Type B pancreatic cell (in vitro differentiated cells): Measurements from ENCODE around the gene LMCD1. TPM values are rescaled to one million over a fixed set of nuclear protein-coding genes. Genes with fewer than 3 reads are reported as not detected.

Experiments
- DNase-seq: peaks from one replicate; pipeline ENCODE4 v3.0.0; 2021; ENCODE audit warnings: mixed read lengths; ENCODE audit not compliant: unreplicated experiment; ENCODE audit errors: extremely low spot score
- H3K27ac Mint-ChIP-seq: 2 replicates; pipeline ENCODE4 v1.8.0; 2021; ENCODE audit warnings: mild to moderate bottlenecking, mixed read lengths
- H3K27me3 Mint-ChIP-seq: 2 replicates; pipeline ENCODE4 v1.8.0; 2021; ENCODE audit warnings: mixed read lengths
- H3K36me3 Mint-ChIP-seq: 2 replicates; pipeline ENCODE4 v1.8.0; 2021; ENCODE audit warnings: mixed read lengths
- H3K4me1 Mint-ChIP-seq: one replicate; pipeline ENCODE4 v1.8.0; 2021; ENCODE audit warnings: mixed read lengths; ENCODE audit not compliant: unreplicated experiment
- H3K4me3 Mint-ChIP-seq: 2 replicates; pipeline ENCODE4 v1.8.0; 2021; ENCODE audit warnings: mild to moderate bottlenecking, mixed read lengths
- H3K9me3 Mint-ChIP-seq: 2 replicates; pipeline ENCODE4 v1.8.0; 2021; ENCODE audit warnings: mixed read lengths
- total RNA-seq: library from RNA; stranded (reverse); gene quantifications from 2 replicates; pipeline ENCODE4 v1.2.1, GENCODE V29; 2021; ENCODE audit warnings: low replicate concordance
- TF ChIP-seq, protein P1 (sequence below): fragments of 200-600 bp; sonication (generic); conservative IDR thresholded peaks from 2 replicates; pipeline ENCODE4 v1.5.0; 2021; ENCODE audit warnings: antibody characterized with exemption, mild to moderate bottlenecking

LMCD1 gene
- total RNA-seq, 1 donor from 2014 or later: 33.1 TPM

DNA sequence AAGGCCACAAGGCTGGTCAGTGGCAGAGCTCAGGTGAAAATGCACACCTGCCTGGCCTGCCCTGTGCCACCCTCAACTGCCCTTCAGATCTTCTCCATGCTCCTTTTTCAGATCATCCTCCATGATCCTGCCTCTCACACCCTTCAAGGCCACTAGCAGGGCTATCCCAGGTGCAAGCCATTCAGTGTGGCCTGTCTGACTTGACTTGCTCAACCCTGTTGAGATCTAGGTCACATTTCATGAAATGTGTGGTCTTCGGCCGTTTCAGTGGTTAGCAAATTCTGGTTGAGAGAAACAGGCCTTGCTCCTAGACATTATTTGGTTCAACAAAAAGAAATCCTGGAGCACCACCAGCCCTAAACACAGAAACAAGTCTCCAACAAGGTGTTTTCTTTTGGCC is 26.6 kb upstream of the LMCD1 start:
- Mint-ChIP-seq H3K4me3 (no peak overlapping the region), H3K4me1 (no peaks in the 10 kb centered on the region), H3K27me3 (no peaks in the 10 kb centered on the region), H3K9me3 (peaks cover 4% of the 10 kb centered on the region), H3K36me3 (no peaks in the 10 kb centered on the region), H3K27ac (no peak overlapping the region)
- TF ChIP-seq, protein P1, sequence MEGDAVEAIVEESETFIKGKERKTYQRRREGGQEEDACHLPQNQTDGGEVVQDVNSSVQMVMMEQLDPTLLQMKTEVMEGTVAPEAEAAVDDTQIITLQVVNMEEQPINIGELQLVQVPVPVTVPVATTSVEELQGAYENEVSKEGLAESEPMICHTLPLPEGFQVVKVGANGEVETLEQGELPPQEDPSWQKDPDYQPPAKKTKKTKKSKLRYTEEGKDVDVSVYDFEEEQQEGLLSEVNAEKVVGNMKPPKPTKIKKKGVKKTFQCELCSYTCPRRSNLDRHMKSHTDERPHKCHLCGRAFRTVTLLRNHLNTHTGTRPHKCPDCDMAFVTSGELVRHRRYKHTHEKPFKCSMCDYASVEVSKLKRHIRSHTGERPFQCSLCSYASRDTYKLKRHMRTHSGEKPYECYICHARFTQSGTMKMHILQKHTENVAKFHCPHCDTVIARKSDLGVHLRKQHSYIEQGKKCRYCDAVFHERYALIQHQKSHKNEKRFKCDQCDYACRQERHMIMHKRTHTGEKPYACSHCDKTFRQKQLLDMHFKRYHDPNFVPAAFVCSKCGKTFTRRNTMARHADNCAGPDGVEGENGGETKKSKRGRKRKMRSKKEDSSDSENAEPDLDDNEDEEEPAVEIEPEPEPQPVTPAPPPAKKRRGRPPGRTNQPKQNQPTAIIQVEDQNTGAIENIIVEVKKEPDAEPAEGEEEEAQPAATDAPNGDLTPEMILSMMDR: no peak
- DNase-seq: no peak

DNA sequence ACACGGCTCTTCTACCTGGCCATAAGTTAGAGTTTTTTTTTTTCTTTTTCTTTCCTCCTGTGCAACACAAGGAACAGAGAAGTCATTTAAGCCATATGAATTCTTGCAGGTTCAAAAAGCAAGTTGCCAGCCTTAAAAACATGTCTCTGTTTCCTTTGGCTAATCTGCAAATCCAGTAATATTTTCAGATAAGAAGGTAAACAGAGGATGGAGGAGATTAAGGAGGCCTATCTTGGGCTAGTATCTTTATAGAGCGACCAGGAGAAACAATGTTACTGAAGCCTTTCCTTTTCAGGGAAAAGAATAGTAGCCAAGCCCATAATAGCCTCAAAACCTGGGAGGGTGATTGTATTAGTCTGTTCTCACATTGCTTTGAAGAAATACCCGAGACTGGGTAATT is 20.9 kb upstream of the LMCD1 start:
- Mint-ChIP-seq H3K4me3 (no peak overlapping the region), H3K9me3 (peaks cover 16% of the 10 kb centered on the region), H3K27ac (no peak overlapping the region), H3K27me3 (no peaks in the 10 kb centered on the region), H3K36me3 (peaks cover 7% of the 10 kb centered on the region), H3K4me1 (no peaks in the 10 kb centered on the region)
- TF ChIP-seq, protein P1: no peak
- no peak for DNase-seq

DNA sequence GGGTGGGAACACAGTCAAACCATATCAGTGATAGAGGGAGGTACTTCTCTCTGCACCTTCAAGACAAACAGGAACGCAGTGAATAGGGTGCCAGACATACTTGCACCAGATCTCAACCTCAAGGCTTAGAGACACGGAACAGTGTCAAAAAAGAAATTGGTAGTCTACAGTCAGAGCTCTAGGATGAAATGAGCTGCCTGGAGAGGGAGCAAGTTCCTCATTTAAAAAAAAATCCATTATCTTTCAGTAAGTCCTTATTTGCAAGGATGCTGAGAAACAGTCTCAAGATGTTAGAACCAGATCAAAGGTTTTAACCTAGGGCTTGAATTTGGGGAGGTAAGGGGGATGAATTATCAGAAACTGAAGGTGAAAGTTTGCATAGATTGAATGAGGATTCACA is 20.2 kb upstream of the LMCD1 start:
- peaks cover 7% of the 10 kb centered on the region for H3K36me3 Mint-ChIP-seq
- no peak overlapping the region for H3K4me3 Mint-ChIP-seq
- TF ChIP-seq, protein P1: no peak
- H3K9me3 Mint-ChIP-seq: peaks cover 16% of the 10 kb centered on the region
- H3K27me3 Mint-ChIP-seq: no peaks in the 10 kb centered on the region
- no peak overlapping the region for H3K27ac Mint-ChIP-seq
- DNase-seq: no peak
- H3K4me1 Mint-ChIP-seq: no peaks in the 10 kb centered on the region

DNA sequence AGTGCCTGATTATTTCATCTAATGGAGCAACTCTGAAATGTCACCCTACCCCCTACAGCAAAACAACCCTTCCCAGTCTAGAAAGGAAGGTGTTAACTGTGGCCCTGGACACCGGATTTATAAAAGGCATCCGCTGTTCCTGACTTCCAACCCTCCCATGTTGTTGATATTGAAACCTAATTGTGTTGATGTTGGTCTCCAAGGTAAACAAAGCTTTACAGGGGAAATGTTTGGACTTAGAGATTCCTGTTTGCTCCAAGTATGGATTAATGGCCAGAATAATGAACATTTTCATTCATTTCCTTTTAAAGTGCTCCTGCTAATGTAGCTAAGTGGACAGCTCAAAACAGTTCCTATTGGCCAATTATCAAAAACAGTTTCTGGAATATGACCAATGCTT is 19.4 kb upstream of the LMCD1 start:
- TF ChIP-seq, protein P1: no peak
- Mint-ChIP-seq H3K4me3 (no peak overlapping the region), H3K36me3 (peaks cover 7% of the 10 kb centered on the region), H3K27ac (no peak overlapping the region), H3K27me3 (no peaks in the 10 kb centered on the region), H3K9me3 (peaks cover 16% of the 10 kb centered on the region), H3K4me1 (peaks cover 7% of the 10 kb centered on the region)
- DNase-seq: no peak

DNA sequence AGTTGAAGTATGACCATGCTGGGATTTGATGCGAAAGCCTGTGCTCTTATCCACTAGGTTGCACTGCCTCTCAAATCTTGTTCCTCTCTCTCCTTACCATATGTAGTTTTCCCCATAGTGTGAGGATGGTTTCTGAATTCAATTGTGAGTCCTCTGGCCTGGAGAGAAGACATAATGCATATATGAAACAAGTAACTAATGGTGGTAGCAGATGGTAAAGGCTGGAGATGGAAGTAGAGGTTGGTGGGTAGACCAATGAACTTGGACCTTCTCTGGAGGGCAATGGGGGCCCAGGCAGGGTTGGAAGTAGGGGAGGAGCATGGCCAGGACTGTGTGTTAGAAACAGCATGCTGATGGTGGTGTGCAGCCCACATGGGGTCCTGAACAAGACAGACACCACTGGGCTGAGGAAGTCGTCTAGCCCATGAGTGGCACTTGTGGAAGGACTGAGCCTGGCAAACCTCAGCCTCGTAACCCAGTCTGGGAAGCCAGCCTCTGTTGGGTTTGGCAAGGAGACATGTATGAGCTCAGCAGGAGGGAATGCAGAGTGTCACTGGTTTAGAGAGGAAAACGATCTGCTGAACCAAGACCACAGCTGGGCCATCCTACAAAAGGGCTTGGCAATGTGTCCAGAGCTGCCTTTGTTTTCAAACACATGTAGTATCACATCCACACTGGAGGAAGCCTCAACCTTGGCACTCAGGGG is 18.5 kb upstream of the LMCD1 start:
- Mint-ChIP-seq H3K4me3 (no peak overlapping the region), H3K27me3 (no peaks in the 10 kb centered on the region), H3K36me3 (peaks cover 10% of the 10 kb centered on the region), H3K4me1 (peaks cover 7% of the 10 kb centered on the region), H3K9me3 (peaks cover 16% of the 10 kb centered on the region), H3K27ac (no peak overlapping the region)
- no peak for DNase-seq
- TF ChIP-seq, protein P1: no peak
